CD4-positive, alpha-beta T cell treated with Interleukin-17A for 4 hours (primary cell): ENCODE measurements around the gene OR11H6.

Experiments
- DNase-seq: peaks from one replicate; pipeline ENCODE4 v3.0.0-alpha.2; 2020; ENCODE audit warnings: mixed read lengths

OR11H6 gene

DNA sequence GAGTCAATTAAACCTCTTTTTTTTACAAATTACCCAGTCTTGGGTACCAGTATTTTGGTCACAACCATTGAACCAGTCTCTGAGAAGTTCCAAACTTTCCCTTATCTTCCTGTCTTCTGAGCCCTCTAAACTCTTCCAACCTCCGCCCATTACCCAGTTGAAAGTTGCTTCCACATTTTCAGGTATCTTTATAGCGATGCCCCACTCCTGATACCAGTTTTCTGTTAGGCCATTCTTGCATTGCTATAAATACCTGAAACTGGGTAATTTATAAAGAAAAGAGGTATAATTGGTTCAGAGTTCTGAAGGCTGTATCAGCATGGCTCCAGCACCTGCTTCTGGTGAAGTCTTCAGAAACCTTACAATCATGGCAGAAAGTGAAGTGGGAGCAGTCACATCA, 50.6 kb downstream of the OR11H6 start:
- no peak for DNase-seq
